Stimulated activated CD4-positive, alpha-beta T cell treated with anti-CD3 and anti-CD28 coated beads, Interleukin-4, amount 100 ng/mL, for 24 hours (primary cell): Measurements from ENCODE around the gene LGI4.
"Not testable (repeated sequence)": the region's sequence is repeated elsewhere in the genome, so short reads cannot be mapped to it uniquely, and the experiment has no call there.

Experiments used
- DNase-seq: peaks from one replicate; pipeline ENCODE4 v3.0.0-alpha.2; 2020

LGI4 gene

DNA sequence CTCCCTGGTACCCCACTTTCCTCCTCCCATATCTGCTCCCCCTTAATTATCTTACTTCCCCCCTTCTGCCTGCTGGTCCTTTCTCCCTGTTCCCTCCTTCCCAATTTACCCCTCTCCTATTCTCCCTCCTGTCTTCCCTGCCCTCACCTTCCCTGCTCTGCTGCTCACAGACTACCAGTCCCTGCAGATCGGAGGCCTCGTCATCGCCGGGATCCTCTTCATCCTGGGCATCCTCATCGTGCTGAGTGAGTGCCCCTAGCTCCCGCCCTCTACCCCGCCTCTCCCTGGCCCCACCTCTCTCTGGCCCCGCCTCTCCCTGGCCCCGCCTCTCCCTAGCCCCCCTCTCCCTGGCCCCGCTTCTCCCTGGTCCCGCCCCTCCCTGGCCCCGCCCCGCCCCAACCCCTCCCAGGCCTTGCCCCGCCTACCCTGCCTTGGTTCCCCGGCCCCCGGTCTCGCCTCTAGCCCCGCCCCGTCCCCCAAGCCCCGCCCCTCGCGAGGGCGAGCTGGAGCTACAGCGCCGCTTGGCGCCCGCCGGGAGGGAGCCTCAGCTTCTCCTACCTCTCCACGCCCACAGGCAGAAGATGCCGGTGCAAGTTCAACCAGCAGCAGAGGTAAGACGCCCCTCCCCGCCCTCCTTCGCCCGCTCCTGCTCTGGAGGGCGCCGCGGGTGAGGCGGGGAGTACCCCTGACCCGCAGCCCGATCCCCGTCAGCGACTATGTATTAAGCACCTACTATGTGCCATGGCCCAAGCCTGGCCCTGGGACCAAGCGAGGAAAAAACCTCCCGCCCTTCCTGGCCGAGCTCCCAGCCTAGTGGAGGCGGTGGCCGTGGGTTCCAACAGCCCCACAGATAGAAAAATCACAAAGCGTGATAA is 6.3 kb upstream of the LGI4 start:
- peak; percentile 95 for DNase-seq

- DNase-seq = no peak
These were observed 5.5 kb upstream of the LGI4 start for GRCh38 chr19:35140207-35140961.

GRCh38 chr19:35138305-35138892 is 3.5 kb upstream of the LGI4 start, which contains the start of gene FXYD1:
FXYD1 (plus strand) TSS chr19:35138824; CDS start chr19:35140080, 1,256 bp downstream.
- no peak for DNase-seq

- no peak for DNase-seq
These were observed 2.3 kb upstream of the LGI4 start for GRCh38 chr19:35136977-35137702.

- DNase-seq = no peak
These were observed 1.4 kb upstream of the LGI4 start for GRCh38 chr19:35136231-35136630.

DNA sequence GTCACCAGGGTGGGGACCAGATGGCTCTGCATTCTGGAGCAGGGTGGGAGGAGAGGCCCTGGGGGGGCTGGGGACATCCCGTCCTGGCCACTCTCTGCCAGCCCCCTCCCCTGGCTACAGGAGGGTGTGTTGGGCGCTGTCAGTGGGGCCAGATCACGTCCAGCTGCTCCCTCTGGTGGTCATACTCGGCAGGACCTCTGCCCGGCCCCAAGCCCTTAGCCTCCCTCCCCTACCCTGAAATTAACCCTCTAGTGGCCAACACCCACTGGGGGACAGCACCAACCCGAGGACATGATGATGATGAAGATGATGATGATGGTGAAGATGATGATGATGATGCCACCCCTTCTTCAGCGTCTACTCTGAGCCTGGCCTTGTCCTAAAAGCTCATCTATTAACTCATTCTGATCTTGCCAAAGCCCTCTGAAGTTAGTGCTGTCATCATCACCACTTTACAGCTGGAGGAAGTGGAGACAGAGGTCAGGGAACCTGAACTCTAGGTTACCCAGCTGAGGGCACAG is 590 bp upstream of the LGI4 start:
- DNase-seq = peak; percentile 70

DNA sequence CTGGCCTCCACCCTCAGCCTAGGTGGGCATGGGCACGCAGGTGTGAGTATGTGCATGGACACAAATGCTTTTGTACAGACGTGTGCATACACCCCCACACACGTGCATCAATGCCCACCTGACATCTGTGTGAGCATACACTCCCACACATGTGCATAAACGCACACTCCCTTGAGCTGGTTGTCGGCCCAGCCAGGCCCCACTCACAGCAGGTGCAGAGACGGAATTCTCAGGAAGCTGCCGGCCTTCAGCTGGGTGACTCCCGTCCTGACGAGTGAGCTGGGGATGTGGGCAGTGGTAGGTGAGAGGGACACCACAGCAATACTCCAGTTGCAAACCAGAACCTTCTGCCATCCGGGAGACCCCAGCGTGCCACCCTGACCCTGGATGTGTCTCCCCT is 1.0 kb downstream of the LGI4 start:
- no peak for DNase-seq

DNA sequence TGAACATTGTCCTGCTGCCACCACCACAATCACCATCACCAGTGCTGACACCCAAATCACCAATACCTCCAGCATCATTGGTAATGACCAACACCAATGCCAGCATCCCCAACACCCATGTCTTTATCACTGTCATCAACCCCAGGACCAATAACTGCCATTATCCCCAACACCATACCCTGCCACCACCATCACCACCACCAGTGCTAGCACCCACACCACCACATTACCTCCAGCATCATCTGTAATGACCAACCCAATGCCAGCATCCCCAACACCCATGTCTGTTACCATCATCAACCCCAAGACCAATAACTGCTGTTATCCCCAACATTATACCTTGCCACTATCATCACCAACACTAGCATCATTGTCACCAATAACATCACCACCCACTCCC is 2.6 kb downstream of the LGI4 start:
- no peak for DNase-seq

GRCh38 chr19:35130761-35131720 is 3.8 kb downstream of the LGI4 start:
- no peak for DNase-seq

- DNase-seq = not testable (repeated sequence)
These were observed 5.1 kb downstream of the LGI4 start for GRCh38 chr19:35129724-35130274.

DNA sequence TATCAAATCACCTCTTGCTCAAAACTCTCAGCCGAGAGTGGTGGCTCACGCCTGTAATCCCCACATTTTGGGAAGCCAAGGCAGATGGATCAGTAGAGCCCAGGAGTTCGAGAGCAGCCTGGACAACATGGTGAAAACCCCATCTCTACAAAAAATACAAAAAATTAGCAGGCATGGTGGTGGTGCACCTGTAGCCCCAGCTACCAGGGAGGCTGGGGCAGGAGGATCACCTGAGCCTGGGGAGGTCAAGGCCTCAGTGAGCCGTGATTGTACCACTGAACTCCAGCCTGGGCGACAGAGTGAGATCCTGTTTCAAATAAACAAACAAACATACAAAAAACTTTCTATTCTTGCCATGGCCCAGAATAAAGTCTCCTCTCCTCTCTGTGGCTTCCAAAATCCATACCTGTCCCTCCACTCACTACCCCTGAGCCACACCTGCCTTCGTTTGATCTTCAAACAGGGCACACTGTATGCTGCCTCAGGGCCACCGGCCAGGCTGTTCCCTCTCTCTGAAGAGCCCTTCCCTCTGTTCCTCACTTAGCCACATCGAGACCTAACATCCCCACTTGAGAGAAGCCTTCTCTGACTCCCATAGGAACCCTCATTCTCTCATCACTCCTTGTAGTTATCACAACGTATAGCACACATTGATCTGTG is 6.3 kb downstream of the LGI4 start:
- DNase-seq = no peak

DNA sequence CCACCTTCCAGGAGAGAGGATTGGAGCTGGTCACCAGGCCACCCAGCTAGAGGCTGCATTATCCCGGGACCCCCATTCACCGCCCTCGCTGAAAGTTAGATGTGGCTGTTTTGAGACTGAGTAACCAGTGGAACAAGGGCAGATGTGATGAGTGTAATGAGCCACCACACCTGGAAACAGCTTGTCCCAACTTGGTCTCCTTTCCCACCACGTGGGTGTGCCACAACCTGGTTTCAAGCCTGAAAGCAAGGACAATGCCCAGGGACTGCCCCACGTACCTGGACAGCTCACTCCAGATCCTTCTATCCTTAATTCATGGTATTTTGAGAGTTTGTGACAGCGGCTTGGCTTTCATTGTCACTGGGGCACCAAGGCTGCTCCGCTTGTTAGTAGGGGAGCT is 7.0 kb downstream of the LGI4 start:
- no peak for DNase-seq

GRCh38 chr19:35126624-35126959 is 8.3 kb downstream of the LGI4 start:
- DNase-seq = no peak

- DNase-seq = no peak
These were observed 8.9 kb downstream of the LGI4 start for GRCh38 chr19:35125749-35126623.

DNA sequence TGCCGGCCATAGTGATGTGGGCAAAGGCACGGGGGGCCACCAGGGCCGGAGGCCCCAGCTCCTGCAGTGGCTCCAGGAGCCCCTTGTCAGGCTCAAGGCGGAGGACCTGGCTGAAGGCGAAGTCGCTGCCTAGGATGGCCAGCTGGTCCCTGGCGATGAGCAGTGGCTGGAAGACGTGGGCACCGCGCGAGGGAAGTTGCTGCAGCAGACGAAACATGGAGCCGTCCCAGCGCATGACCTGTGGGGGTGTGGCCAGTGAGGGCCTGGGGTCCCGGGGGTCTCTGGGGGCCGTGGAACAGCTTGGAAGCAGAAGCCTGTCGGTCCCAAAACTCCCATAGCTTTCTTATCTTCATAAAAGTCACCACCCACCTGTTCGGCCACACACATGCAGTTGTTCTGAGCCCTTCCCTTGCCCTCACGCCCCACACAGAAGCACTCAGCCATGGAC is 9.6 kb downstream of the LGI4 start:
- no peak for DNase-seq

DNA sequence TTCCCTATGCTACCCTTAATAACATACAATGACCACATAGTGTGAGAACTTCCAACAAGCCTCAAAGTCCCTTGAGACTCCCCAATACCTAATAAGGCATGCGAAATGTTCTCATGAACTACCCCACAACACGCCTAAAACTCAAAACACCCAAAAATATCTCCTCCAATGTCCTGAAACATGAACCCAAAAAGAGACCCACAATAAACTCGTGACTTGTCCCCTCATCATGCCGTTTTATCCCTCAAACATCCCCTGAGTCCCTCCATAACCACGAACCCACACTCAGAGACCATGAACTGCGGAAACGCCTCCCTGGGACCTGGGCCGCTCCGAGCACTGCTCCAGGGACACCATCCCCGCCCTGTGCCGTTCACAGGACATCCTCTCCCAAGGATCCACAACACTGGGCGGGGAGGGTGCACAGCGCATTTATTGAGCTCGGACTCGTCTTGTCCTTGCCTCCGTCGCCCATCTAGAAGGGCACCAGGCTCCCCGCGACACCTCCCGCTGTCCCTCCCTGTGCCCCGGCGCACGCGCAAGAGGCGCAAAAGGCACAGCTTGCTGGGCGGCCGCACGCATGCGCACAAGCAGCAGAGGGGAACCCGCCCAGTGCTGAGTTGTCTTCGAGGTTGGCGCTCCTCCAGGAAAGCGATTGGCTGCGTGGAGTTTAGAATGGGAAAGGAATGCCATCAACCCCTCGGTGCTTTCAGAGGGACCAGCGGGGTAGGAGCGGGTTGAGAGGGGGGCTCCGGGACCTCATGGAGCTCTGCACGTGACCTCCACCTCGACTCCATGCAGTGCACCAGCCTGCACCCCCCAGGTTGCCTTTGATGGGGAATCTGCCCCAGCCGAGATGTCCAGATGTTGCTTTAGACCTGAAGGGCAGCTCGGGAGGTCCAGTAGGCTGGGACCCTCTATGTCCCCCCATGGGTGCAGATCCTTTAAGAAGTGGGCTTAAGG is 10.5 kb downstream of the LGI4 start:
- DNase-seq = peak; percentile 90

GRCh38 chr19:35123573-35123972 is 11.3 kb downstream of the LGI4 start:
- DNase-seq = no peak
